ENCODE results near the gene NLRP6.
"Not testable (repeated sequence)": the region's sequence is repeated elsewhere in the genome, so short reads cannot be mapped to it uniquely, and the experiment has no call there.

Gene NLRP6

GRCh38 chr11:328012-328411 is 49.8 kb downstream of the NLRP6 start:
- DNase-seq = no peak
- intact Hi-C loops (cut with DNase I) = no loop called here

- DNase-seq; intact Hi-C loops (cut with DNase I): not testable (repeated sequence)
Observed at GRCh38 chr11:328516-329100, 50.4 kb downstream of the NLRP6 start.

DNA sequence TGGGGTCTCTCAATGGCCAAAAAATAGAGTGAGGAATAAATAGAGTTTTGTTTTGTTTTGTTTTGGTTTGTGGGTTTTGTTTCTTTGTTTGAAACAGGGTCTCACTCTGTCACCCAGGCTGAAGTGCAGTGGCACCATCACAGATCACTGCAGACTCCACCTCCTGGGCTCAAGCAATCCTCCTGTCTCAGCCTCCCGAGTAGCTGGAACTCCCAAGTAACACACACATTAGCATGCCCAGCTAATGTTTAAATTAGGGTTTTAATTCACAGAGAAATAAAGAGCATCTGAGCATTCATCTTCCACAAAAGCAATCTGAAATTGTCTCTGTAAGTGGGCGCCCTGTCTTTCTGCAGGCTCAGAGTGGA is 51.7 kb downstream of the NLRP6 start:
- intact Hi-C loops (cut with DNase I) = no loop called here
- DNase-seq = no peak

DNA sequence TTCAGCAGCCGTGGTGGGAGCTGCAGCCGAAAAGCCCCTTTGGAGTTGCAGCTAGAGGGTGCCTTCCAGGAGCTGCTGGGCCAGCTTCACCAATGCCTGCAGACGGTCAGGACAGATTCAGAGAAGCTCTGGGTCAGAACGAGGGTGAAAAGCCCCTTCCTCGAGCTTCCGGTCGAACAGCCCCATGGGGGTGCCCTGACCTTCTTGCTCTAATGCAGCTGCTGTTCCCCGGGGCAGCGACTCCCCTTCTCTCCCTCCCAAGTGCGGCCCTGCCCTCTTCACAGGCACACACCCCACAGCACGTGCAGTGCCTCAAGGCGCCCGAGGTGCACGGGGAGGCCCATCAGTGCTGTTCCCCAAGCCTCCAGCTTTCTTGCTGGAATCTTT is 52.1 kb downstream of the NLRP6 start:
- no peak for DNase-seq

GRCh38 chr11:330694-331357 is 52.6 kb downstream of the NLRP6 start:
- DNase-seq = no peak
- intact Hi-C loops (cut with DNase I) = no loop called here

More for the DNA sequence above, 52.1 kb downstream of the NLRP6 start:
- intact Hi-C loops (cut with DNase I) = no loop called here

- intact Hi-C loops (cut with DNase I) = no loop called here
- DNase-seq = no peak
Observed at GRCh38 chr11:331358-332060, 53.3 kb downstream of the NLRP6 start.

DNA sequence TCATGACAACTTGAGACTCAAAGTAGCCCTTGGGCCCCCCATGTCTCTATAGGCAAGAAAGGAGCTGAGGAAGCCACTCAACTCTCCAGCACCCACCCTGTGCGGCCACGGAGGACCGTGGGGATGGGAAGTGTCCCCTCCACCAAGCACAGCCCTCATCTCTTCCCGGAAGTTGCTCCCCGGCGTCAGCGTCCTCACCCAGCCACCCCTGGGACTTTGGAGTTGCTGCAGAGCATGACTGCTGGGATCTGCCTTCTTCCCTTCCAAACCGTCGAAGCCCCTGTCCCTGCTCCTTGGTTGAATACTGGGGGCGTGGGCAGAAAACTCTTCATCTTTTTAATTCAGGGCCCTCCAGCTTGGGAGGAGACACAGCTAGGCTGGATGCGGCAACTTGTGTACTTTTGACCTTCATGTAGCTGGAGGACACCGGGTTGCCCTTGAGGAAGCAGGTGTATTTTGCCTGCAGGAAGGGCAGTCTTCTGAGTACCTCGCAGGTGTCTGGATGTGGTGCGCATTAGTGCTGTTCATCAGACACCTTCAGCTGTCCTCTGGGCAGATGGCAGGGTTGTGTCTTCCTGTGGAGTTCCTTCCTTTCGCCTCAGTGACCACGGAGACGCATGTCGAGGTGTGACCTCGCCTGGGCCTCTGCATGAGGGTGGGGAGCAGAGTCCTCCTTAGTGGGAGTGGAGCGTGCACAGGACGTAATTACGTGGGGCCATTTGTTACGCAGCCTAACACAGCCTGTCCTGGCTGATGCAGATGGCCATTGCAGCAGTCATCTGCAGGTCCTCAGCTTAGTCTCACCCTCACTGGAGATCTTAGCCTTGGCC is 54.7 kb downstream of the NLRP6 start:
- intact Hi-C loops (cut with DNase I) = no loop called here
- DNase-seq = no peak

DNA sequence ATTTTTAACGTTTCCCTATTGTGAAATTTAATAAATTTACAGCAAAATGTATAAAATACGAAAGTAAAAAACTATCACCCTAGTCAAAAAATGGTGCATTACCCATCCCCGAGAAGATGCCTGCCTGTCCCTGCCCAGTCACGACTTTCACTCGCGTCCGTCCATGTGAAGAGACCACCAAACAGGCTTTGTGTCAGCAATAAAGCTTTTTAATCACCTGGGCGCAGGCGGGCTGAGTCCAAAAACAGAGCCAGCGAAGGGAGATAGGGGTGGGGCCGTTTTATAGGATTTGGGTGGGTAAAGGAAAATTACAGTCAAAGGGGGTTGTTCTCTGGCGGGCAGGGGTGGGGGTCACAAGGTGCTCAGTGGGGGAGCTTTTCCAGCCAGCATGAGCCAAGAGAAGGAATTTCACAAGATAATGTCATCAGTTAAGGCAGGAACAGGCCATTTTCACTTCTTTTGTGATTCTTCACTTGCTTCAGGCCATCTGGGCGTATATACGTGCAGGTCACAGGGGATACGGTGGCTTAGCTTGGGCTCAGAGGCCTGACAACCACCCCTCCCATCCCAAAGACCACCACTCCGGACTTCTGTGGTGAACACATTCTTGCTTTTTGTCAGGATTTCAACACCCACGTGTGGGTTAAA is 55.5 kb downstream of the NLRP6 start:
- intact Hi-C loops (cut with DNase I); DNase-seq: not testable (repeated sequence)

- intact Hi-C loops (cut with DNase I) = no loop called here
- DNase-seq = no peak
Observed at GRCh38 chr11:334264-334994, 56.2 kb downstream of the NLRP6 start.

Data from head of caudate nucleus (tissue), 42 donors.